ENCODE measurements around the gene DIAPH2.
"Not testable (repeated sequence)": the region's sequence is repeated elsewhere in the genome, so short reads cannot be mapped to it uniquely, and the experiment has no call there.

DIAPH2 gene

DNA sequence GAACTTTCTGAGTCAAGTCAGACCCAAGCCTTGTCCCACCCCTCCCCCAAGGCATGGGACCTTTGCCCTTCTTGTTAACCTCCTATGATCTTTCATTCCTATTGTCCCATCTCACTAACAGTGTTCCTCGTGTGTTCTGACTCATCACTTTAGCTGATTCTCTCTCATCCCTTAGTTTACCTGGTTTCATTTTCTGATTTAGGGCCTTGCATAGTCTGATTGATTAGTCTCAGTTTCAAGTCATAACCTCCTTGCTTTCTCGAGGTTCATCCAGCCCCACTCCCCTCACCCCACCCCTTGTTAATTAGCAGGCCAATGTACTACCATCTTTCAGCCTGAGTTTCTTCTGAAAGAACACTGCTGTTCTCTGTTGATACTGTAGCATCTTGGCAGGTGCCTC, 716.5 kb downstream of the DIAPH2 start:
- DNase-seq, result no peak

GRCh38 chrX:97401586-97402136, 717.0 kb downstream of the DIAPH2 start:
- DNase-seq, result no peak

DNA sequence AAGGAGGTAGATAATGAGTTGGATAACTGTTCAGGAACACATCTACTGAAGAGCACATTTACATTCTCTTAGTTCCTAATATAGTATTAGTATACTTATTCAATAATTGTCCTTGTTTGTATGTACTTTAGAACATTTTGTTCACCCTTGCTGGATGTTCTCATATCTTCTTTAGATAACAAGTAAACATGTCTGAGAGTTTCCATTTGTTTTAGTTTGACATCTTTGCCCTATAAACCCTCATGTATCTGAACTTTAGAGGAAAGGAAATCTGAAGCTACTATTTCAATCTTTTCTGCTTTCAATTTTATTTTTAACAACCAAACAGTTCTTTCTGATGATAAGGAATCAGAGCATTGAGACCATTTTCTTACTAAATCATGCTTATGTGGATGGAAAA, 717.7 kb downstream of the DIAPH2 start:
- DNase-seq, result no peak

DNA sequence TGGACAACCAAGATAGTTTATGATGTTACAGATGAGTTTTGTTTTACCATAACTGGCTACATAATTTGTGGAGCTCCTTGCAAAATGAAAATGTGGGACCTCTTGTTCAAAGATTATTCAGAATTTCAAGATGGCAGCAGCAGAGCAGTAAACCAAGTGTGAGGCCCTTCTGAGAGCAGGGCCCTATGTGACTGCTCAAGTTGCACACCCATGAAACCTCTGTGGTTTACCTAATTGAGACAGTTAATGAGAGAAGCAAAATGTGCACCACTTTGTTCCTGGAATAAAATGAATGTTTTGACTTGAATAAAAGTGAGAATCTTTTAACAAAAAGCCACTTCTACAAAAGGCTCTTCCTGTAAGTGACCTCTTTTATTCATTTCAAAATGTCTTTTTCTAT, 718.3 kb downstream of the DIAPH2 start:
- DNase-seq, result no peak

DNA sequence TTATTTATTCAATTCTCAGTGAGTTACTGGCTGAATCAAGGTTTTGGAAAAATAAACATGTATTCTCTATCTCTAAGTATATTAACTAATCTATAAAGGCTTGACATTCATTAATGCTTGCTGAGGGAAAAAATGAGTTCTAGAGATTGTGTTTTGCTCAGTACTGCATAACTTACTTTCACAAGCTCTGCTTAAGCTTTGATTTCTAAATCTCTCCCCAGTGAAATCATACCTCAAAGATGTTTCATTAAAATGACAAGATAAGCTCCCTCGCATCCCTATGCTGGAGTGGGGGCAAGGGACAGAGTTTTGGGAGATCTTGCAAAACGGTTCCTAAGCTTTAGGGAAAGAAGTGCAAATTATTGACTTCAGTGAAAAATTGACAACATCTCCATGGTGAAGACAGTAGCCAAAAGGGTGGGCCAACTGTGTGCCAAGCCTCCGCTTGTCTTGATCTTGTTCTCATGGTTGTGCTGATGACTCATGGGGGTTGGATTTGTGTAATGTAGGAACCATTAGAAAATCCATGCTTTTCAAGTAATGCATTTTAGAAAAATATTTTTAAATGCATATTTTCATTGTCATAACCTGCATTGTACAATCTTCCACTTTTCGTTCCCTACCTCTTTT, 720.5 kb downstream of the DIAPH2 start:
- DNase-seq, result no peak

DNA sequence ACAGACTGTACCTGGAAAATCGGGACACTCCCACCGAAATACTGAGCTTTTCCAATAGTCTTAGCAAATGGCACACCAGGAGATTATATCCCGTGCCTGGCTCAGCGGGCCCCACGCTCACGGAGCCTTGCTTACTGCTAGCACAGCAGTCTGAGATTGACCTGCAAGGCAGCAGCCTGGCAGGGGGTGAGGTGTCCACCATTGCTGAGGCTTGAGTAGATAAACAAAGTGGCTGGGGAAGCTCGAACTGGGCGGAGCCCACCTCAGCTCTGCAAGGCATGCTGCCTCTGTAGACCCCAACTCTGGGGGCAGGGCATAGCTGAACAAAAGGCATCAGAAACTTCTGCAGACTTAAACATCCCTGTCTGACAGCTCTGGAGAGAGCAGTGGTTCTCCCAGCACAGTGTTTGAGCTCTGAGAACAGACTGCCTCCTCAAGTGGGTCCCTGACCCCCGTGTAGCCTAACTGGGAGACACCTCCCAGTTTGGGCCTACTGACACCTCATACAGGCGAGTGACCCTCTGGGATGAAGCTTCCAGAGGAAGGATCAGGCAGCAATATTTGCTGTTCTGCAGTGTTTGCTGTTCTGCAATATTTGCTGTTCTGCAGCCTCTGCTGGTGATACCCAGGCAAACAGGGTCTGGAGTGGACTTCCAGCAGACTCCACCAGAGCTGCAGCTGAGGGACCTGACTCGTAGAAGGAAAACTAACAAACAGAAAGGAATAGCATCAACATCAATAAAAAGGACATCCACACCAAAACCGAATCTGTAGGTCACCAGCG, 725.2 kb downstream of the DIAPH2 start:
- not testable (repeated sequence) for DNase-seq

DNA sequence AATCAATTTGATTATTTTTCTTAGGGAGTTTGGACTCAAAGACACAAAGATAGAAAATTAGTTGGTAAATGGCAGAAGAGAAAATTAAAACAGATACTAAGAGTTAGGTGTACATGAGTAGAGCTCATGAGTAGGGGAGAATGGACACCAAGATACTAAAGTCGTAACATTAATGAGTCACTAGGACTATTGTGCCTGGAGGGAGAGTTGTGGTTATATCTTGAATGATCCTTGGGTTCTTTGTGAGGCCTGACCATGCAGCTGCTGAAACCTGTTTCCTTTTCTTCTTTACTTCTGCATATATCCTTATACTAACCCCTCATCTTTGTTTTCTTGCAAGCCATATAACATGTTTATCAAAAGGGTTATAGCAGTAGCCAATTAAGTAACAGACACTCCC, 731.8 kb downstream of the DIAPH2 start:
- DNase-seq, result no peak

GRCh38 chrX:97429101-97429500, 744.5 kb downstream of the DIAPH2 start:
- no peak for DNase-seq

DNA sequence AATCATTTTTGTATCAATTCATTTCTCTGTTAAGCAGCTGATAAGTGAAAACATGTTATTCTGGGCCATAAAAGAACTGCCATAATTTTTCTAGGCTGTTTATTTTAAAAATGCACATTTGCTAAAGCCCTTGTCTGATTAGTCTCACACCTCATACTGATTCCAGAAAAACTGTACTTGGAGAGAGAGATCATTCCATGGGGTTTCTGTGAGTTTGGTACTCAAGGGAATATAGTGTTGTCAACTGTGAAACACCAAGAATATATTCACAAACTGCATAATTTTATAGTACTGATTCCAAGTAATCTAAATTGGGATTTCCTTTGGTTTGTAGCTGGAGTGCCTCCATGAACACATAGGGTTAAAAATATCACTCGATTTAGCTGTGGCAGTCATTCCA, 746.6 kb downstream of the DIAPH2 start:
- no peak for DNase-seq

DNA sequence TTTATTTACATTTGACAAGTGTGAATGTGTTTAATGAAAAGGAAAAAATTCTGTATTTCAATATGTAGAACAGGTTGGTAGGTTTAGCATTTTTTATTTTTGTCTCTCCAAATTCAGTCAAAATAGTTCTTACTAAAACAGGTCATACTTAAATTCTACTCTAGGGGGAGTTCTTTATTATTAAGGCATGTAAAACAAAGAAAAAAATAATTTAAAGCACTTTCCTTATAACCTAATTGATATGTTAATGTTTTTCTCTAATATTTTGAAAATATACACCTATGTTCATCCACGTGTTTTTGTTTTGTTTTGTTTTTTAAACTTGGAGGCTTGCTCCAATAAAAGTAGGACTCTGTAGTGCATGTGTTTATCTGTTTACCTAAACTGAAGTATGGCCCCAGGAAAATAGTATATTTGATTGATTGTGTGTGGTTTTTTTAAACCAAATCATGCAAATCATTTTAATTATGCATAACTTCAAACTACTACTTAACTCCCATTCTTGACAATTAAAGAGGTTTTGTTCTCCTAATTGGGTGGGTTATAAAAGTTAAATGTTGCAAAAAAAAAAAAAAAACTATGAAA, 761.7 kb downstream of the DIAPH2 start:
- DNase-seq, result no peak

DNA sequence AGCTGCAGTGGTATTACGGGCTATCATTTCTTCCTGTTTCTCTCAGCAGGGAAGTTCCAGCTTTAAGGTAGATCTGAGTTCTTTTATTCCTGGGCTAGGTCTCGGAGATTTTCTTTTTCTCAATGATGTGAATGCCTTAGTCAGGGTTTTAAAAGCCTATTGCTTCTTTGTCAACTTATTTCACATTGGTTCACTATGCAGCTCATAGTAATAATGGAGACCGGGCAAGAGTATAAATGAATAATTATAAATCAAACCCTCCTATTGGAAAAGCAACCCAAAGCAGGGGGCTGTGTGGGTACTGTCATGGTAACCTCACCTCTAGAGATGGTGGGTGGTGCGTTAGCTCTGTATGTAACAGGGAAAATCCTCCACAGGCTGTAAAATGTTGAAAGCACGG, 762.7 kb downstream of the DIAPH2 start:
- no peak for DNase-seq

DNA sequence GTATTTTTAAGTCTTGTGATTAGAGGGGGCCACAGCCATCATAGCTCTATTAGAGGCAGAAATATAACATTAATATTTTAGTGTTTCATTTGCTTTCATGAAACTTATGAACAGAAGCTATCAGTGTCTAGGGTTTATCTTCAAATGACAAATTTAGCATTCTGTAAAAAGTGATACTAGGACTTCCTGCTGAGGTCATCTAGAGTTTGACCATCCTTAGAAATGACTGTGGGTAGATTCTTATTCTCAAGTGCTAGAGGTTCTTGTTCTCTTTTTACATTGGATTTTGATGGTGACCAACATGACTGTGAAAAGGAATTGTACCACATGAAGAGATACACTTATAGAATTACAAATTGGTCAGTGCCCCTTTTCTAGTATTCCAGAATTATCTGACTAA, 767.6 kb downstream of the DIAPH2 start:
- no peak for DNase-seq

DNA sequence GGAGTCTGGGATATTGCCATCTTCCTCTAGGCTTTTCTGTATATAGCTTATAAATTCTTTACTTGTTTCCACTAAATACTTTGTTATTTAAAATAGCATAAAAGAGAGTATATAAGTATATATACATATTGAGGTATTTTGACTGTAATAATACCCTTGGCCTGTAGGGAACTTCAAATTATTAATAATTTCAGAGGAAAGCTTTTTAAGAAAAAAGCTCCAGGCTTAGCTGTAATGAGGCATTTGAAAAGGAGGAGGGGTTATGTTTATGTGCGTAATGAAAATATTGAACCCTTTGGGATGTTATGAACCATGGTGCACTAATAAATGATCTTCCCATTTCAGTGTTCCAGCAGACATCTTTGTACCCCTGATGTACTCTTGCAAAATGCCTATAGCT, 777.1 kb downstream of the DIAPH2 start:
- no peak for DNase-seq

DNA sequence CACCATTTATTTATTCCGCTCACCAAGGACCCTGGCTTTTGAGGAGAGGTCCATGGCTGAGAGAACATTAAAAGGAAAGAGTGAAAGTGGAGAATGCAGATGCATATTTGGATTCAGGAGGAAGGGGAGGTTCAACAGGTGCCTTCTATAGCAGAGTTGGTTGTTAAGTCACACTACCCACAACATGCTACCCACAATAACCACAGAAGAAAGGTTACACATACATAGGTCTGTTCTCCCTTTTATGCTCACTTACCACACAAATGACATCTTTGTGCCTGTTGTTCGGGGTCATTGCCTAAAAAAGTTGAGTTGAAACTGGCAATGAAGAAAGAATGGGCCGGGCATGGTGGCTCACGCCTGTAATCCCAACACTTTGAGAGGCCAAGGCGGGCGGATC, 786.4 kb downstream of the DIAPH2 start:
- DNase-seq, result no peak

- DNase-seq, result no peak
These were observed 790.3 kb downstream of the DIAPH2 start for GRCh38 chrX:97474933-97475332.

DNA sequence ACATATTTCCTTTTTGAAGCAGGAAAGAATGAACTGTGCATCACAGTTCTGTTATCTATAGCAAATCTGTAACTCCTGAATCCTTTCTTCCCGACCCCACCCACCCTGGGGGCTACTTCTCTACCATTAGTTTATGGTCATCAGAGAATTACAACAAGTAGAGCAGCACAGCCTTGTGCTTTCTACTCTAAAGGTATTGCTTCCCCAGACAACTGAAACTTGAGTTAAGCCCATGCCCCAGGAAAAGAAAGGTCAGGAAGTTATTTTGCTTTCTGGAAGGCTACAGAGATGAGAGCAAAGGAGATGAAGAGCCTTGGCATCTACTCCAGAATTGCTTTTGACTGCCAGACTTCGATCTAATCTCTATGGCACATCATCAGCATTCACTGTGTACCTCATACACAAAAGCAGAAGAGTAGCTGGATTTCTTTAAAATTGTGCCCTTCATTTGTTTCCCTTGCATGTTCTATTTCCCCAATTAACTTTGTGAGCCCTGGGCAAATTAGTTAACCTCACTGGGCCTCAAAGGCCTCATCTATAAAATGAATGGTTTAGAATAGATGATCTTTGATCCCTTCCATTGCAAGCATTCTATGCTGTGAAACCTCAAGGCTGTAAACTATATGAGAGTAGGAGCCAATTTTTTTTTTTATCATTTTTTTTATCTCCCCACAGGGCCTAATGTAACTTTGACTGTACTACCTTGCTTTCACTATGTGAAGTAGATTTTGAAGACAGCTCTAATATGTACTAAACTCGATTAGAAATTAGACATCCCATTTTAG, 794.7 kb downstream of the DIAPH2 start:
- DNase-seq, result no peak

DNA sequence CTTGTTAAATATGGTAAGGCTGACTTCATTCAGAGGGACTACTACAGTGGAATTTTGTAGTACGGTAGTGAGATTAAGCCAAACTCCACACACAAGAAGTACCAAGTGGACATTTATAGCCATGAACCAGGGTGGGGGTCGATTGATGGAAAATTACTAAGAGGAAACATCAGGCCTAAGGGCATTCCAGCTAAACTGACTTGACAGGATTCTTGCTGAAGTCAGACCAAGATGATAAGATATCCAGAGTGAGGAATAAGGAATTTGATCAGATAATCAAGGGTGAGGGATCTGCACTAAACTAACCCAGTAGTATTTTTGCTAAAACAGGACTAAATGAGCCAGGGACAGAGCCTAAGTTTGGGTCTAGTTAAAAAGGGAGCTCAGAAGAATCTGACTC, 796.6 kb downstream of the DIAPH2 start:
- DNase-seq, result no peak

- DNase-seq, result no peak
These were observed 798.1 kb downstream of the DIAPH2 start for GRCh38 chrX:97482666-97483300.

DNA sequence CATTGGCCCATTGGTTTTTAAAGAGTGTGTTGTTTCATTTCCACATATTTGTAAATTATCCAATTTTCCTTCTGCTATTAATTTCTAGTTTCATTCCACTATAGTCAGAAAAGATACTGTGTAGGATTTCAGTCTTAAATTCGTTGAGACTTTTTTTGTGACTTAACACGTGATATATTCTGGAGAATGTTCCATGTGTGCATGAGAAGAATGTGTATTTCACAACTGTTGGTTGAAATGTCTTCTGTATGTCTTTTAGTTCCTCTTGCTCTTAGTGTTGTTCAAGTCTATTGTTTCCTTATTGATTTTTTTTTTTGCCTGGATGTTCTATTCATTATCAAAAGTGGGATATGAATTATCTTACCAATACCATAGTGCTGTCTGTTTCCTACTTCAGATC, 806.0 kb downstream of the DIAPH2 start:
- DNase-seq, result no peak

GRCh38 chrX:97494756-97495372, 810.2 kb downstream of the DIAPH2 start:
- no peak for DNase-seq

GRCh38 chrX:97498093-97498492, 813.5 kb downstream of the DIAPH2 start:
- DNase-seq, result no peak

GRCh38 chrX:97504431-97504830, 819.8 kb downstream of the DIAPH2 start:
- DNase-seq, result no peak
